ENCODE results near the gene PEAK1.

The PEAK1 gene

DNA sequence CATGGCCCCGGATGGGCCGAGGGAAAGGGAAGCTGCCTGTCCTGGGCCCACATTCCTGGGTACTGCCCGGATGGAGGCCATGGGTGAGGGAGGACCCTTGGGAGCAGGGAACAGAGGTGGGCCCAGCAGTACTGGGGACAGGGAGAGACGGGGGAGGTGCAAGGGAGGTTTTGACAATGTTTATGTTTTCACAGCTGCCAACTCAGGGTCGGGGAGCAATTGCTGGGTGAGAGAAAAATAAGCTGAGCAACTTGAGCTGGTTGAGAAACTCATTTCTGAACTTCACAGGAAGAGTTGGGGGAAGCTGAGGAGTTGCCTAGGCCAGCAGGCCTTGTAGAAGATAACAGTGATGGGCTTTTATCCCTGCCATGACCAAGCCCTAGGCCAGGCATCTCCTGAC lies 337.9 kb downstream of the PEAK1 start:
- no peak for DNase-seq

DNA sequence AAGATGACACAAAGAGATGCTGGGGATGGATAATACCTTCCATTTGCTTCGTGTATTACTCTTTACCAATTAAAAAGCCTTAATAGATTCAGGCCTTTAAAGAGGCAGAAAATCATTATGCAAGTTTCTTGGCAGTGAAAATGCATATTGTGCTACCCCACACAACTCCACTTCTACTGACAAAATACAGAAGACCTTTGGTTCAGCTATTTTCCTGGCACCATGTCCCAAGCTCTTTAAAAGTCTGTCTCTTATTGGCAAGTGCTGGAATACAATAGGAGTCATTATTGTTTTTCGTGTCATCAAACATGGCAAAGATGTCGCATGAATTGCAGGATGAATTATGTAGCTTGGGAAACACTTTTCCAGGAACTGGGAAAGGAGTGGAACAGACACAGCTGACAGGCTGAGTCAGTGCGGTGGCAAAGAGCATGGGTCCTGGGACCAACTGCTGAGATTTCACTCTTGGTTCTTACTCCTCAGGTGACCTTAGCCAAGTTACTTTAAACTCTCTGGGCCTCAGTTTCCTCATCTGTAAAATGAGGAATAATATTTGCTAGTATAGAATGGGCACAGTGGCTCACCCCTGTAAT lies 343.5 kb downstream of the PEAK1 start:
- no peak for DNase-seq

DNA sequence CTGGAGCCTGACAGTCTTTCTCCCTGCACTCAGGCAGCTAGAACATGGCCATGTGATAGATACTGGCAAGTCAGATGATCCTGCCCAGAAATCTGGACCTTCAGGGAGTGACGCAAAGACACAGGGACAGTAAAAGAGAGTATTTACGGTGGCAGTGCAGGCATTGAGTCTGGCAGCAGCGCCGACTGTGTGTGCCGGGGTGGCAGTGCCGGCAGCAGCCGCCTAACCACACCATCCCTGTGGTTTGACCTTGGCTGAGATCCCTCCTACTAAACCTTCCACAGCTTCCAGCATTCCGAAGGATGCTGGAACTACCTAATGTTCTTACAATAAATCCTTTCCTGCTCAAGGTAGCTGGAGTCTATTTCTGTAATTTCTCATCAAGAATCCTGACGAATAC lies 344.4 kb downstream of the PEAK1 start:
- no peak for DNase-seq

DNA sequence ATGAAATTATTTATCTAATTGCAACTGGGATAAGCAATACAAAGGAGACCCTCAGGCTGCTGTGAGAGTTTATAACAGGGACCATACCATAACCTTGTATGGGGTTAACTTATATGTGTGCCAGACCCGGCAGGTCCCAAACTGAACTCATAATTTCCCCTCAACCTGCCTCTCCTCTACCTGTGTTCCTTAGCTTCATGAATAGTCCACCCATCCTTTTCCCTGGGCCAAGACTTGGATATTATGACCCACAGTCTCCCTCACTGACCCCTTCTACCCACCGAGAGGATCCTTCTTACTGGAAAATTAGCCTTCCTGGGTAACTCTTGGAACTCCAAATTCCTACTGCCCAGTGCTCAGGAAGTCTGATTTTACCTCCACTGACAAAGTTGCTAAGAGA lies 345.6 kb downstream of the PEAK1 start:
- DNase-seq = no peak

DNA sequence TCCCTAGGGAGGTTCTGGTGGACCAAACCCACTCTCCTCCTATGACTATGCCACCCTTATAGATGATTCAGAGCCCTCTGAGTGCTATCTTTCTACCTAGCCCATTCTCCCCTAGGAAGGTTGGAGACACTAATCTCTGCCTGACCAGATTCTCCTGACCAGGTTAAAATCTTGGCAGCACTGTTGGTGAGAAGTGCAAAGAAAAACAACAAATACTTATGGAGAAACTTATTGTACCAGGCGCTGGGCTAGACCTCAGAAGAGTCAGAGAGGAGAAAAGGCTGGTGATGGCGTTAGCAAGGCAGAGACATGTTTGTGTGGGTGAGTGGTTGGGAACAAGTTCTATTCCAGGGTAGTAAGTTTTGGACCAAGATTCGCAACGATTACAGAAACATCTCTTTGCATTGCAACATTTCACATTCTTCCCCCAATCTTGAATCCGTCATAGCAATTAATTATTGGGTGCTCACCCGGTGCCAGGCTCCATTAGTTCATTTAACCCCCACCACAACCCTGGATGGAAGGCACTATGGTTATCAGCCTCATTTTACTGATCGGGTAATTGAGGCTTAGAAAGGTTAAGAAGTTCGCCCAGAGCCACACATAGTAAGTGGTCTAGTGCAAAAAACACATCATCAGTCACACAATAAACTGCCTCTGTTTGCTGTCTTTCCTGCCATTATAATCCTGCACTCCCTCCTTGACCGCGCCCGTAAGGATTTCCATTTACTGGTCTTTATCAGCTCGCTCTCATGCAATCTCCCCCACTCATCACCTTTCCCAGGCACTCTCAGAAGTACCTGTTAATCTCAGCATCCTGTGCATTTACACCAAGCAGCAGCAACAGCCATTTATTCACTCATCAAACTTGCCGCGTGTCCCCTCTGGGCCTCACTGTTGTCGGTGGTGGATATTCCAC lies 348.3 kb downstream of the PEAK1 start:
- no peak for DNase-seq

DNA sequence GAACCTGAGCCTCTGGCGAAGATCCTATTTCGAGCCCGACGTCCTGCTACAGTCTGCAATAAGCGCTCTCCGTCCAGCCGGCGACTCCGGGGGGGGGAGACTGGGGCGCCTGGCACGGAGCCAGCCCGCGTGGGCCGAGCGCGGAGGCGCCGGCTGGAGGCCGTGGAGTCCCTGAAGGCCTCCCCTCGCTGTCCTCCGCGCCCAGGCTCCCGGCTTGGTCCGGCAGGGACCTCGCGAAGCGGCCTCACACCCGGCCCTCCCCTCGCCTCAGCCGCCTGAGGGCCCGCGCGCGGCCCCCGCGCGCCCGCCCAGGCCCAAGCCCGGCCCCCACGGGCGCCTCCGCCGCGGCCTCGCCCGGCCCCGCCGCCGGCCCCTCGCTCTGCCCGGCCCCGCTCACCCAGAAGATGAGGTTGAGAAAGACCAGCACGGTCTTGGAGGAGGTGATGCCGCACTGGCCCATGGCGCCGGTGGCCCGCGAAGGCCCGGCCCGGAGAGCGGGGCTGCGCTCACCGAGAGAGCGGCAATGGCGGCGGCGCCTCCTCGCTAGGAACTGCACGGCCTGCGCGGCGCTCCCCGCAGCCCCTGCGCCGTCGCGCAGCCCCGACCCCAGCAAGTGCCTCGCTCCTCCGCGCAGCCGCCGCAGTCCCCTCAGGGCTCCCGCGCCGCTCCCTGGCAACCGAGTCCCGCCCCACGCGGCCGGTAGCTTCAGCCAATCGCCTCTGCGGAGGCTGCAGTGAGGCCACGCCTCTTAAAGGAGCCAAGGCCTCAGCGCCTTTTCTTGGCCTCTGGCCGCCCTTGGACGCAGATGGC lies 349.2 kb downstream of the PEAK1 start, which contains the start of gene TSPAN3:
TSS of gene TSPAN3 (minus strand) at position 615 of the 810 bp plus-strand sequence. CDS start at position 460, 155 bp downstream.
- peak; percentile 64 for DNase-seq

DNA sequence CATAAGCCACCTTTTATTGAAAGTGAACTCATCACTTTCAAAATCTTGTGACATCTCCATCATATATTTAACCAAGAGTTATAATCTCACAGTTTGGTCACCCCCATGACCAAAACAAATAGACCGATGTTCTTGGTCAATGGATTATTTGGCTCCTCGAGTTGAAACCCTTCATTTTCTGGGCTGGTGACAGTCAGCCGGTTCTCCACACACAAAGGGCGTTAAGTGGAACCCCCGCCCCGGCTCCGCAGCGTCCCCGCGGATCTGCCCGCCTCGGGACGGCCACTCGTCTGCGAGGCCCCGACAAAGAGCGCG lies 349.8 kb downstream of the PEAK1 start:
- DNase-seq = no peak

DNA sequence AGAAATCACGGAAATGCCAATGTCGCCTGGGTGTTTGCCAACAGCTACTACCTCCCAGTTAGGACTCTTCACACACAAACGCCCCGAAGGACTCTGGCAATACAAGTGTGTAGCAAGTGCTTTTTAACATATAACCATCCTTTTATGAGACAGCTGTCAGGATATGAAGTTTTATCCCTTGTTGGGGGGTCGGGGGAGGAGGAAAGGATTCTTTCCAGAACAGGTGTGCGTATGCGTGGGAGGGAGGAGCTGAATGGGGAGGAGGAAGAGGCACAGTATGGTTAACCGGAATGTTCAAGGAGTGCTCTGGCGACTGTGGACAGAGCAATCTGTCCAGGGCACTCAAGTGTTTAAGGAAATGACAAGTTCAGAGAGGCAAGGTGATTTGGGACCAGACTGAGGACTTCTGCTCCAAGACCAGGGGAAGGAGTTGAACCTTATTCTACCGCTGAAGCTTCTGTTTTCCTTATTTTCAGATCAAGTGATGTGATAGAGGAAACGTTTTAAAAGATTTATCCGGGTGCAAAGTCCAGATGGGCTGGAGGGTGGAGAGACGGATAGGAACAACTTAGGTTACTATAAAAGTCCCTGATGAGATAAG lies 350.3 kb downstream of the PEAK1 start:
- no peak for DNase-seq

DNA sequence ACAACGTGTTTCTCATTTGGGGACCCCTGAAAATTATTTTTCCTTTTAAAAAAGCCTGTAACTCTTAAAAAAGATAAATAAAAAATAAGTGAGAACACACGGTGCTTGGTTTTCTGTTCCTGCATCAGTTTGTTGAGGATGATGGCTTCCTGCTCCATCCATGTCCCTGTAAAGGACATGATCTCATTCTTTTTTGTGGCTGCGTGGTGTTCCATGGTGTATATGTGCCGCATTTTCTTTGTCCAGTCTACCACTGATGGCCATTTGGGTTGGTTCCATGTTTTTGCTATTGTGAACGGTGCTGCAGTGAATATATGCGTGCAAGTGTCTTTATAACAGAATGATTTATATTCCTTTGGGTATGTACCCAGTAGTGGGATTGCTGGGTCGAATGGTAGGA lies 351.3 kb downstream of the PEAK1 start:
- no peak for DNase-seq

DNA sequence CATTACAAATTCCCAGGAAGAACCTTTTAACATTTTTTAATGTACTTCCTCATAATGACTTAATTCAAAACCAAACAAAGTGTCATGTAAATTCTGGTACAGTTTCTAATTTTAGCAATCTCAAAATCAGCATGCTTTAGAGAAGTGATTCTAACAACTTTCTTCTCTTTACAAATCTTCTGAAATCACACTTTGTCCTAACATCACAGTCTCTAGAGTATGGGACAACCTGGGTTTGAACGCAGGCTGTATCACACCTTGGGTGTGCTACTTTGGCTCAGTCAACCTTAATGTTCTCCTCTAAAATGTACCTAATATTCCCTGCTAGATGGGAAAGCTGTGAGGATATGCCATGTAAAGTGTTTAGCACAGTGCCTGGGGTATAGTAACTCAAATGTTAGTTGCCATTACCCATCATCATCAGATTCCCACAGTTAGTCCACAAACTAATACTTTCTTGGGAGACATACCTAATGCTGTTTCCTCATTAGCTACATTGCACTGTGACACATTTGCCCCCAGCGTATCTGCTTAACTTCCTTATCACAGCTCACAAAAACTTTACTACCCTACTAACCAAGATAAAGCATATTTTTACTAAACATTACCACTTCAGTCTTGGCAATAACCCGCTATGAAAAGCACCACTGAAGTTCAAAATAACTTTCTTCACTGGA lies 352.1 kb downstream of the PEAK1 start:
- DNase-seq = no peak

DNA sequence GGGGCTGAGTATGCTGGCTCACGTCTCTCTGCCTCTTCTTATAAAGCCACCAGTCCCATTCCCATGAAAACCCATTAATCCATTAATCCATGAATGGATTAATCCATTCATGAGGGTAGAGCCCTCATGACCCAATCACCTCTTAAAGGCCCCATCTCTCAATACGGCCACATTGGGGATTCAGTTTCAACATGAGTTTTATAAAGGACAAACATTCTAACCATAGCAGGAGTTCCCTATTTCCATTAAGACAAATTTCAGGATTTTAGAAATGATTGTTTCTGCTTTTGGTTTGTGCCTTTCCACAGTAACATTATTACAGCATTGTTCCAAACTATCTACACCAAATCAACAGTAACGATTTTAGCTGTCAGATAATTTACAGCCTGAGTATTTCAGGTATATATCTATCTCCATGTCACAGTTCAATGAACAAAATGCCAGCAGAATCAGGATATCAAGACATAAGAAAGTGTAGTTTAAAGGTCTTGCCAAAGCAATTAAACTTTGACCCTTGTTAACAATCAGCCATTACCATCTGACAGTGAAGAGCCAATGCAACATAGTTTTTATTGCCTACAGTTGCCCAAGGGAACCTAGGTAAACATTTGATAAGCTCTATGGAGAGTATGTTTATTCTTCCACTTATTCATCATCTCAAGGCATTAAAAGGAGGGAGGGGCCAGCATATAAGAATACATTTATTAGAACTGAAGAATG lies 352.8 kb downstream of the PEAK1 start:
- DNase-seq = peak; percentile 25

DNA sequence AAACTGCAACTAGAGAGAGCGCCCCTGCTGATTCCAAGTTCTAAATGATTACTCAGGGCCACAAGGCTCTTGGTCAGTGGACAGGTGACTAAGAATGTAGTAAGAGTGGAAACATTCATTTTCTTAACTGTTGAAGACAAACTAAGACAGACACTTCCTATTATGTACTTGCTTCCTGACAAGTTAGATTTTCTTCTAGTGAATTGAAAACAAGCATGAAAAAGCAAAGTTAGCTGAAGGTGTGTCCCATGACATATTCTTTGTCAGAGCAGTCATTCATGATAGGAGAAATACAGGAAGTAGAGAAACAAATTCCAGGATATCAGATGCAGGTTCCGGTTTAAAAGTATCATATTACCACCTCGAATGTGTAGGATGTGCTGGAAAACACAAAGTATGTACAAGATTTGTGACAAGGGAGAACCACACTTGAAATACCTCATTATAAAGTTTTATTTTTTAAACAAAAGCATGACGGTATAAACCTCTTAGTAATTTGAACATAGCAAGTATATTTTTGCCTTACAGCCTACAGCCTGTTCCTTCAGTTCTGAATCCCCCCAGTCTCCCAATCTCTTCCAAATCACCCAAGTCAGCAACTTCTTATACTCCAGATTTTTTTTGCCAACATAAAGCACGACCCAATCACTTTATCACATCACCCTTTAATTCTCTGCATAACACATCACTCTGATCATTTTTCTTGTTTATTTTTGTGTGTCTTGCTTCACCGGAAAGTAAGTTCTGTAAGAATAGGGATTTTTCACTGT lies 355.2 kb downstream of the PEAK1 start:
- DNase-seq = no peak

DNA sequence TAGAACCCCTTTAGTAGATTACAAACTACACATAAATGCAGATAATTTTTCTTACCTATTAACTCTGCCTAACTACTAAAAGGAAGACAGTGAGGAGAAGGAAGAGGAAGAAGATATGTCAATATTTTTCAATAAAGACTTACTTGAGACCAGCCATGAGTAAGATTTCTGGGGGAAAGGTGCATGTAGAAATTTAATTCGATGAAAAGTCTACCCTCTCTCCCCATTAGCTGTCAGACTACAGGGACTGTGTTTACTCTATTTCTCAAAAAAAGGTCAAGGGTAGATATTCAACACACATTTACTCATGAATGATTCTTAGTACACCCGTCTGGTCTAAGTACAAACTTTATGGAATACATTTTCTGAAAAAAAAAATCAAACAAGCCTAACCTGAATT lies 355.8 kb downstream of the PEAK1 start:
- DNase-seq = no peak

DNA sequence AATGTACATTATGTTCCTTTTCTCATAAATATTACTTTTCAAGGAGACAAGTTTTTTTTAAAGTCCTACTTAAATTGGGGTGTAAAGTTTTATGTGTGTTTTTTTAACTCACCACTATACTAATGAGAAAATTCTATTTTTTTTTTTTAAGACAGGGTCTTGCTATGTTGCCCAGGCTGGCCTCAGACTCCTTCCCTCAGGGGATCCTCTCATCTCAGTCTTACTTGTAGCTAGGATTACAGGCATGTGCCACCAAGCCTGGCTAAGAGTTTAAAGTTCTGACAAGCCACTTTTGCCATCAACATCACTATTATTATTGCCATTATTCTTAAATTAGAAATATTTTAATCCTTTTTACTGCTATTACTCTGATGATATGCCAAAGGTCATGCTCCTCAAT lies 356.7 kb downstream of the PEAK1 start:
- no peak for DNase-seq

DNA sequence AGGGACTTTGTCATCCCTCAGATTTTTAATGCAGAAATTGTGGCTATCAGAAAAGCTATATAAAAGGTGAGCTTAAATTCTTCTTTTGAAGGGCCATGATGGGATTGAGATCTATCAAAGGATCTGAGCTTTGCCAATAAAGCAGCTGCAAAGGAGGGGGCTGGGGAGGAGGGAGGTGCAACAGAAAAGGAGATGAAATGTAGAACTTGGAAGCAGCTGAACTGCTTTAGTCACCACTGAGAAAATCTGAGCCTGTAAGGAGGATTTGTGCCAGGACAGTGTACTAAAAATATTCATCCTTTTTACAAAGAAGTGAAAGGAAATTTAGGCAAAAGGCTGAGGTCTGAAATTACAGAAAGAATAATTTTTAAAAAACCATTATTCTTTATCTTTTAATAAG lies 359.4 kb downstream of the PEAK1 start:
- DNase-seq = no peak

DNA sequence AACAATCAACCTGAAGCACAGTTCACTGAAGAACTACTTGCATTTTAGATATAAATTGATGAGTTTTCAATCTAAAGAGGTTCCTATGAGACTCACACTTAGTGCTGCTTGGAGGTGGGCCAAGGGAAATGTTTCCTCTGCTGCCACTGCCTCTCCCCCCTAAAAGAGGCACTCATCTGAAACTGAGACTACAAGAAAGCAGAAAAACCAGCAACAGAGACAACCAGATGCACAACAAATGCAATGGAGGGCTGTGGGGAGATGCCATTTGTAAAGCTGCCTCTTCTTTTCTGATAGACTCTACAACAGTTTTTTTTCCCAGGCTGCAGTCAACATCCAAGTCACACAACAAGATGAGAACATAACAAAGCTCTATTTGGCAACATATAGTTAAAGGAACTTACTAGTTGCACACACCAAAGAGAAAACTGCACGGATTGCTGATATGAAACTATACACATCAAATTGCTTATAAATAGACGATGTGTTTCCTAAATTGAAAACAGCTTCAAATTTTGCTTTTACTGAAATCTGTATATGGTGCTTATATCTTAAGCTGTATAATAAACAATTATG lies 360.0 kb downstream of the PEAK1 start:
- DNase-seq = no peak

DNA sequence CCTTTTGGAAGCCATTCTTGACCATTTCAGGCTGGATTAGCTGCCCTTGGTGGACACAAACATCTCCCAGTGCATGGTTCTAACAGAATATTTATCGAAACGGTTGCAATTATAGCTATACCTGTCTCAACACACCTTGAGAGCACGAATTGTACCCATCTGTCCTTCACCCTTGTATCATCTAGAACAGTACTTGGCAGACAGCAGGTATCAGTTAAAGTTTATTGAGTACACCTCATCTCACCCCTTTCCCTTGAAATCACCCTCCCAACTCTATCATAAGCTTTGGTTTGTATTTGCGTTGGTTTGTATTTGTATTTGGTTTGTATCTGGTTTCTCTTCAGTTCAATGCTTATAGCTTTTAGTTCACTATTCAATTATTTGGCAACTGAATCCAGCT lies 361.4 kb downstream of the PEAK1 start:
- DNase-seq = no peak

DNA sequence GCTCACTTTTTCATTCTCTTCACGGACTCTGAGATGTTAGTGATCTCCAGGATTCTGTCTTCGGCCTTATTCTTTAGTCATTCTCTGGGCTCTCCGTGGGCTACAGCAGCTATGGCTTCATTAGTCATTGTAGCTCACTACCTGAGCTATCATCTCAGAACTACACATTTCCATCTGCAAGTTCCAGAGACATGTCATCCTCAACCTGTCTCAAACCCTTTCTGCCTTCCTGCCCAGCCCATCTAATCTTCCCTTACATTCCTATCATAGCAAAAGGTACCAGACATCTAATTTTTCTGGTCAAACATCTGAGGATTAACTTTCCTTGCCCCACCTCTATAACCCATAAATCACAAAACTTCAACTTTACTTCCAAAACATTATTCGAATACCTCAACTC lies 362.2 kb downstream of the PEAK1 start:
- no peak for DNase-seq

DNA sequence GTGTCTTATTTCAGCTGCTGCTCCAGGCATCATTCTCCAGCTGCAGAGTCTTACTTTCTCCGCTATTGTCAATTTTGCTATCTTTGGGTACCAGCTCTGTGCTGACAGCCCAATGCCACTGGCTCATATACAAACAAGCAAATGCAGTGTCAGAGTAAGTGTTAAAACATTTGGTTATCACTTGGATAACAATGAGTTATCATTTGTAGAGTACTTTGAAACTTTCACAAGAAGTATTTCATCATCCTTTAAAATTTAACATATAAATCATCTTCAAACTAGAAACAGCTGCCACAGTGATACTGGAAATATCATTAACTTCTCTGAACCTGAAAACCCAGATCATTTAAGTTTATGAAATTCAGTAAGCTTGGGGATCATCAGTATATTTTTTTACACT lies 362.8 kb downstream of the PEAK1 start:
- no peak for DNase-seq

DNA sequence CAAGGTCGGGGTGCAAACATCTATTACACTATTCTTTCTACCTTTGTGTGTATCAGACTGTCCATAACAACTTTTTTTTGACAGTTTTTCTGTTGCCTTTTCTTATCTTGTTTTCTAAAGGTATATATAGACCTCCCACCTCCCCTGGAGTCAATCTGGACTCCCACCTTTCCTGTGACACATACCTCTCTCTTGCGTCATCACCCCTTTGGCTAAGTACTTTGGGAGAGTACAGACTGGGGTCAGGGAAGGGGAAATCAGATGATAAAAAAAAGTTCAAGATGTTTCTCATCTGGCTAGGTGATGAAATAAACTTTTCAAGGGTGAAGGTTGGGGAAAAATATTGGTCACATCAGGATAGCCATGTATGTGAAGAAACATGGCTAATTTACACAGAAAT lies 366.2 kb downstream of the PEAK1 start:
- no peak for DNase-seq

DNA sequence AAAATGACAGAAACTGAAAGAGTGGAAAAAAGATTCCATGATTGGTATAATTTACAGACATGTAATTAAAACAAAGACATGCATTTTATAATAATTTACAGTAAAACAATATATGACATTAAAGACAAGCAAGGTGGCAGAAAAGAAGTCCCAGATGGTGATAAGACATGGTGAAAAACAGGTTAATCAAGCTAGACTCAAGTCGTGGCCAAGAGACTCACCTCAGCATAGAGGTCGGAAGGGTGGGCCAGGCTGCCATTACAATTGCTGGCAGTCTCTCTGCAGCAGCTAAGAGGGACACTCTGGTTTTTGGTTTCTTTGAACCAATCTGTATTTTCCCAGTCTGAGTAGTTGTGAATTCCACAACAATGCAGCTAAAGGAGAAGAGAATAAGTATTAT lies 367.3 kb downstream of the PEAK1 start:
- DNase-seq = no peak
